HEK293T (cell line): ENCODE measurements around the gene SYNGR1.

Experiments used
- CTCF ChIA-PET: fragments of 350-600 bp; formaldehyde crosslinking; extraction: SDS; loops from one replicate; lab custom pipeline; 2021; ENCODE audit warnings: antibody characterized with exemption, inconsistent platforms; lab: Yijun Ruan, JAX
- POLR2A ChIA-PET: fragments of 350-600 bp; formaldehyde crosslinking; extraction: SDS; loops from one replicate; lab custom pipeline; 2020; ENCODE audit warnings: antibody characterized with exemption, inconsistent platforms; lab: Yijun Ruan, JAX
- DNase-seq: peaks from one replicate; pipeline ENCODE4 v3.0.0; 2012; ENCODE audit warnings: mixed read lengths; ENCODE audit errors: extremely low spot score
- ARNT ChIP-seq: fragments of 450-650 bp; IDR thresholded peaks from 2 replicates; pipeline ENCODE4 v1.6.1; 2017; ENCODE audit warnings: mild to moderate bottlenecking
- BHLHE40 ChIP-seq: fragments of 450-650 bp; IDR thresholded peaks from 2 replicates; pipeline ENCODE4 v1.6.1; 2016; ENCODE audit warnings: mild to moderate bottlenecking, moderate library complexity, borderline replicate concordance
- CTBP1 ChIP-seq: fragments of 450-650 bp; IDR thresholded peaks from 2 replicates; pipeline ENCODE4 v1.6.1; 2016; ENCODE audit warnings: borderline replicate concordance
- ELF4 ChIP-seq: fragments of 450-650 bp; IDR thresholded peaks from 2 replicates; pipeline ENCODE4 v1.6.1; 2017; ENCODE audit warnings: antibody characterized with exemption
- FOXA1 ChIP-seq: fragments of 450-650 bp; IDR thresholded peaks from 2 replicates; pipeline ENCODE4 v1.6.1; 2016; ENCODE audit warnings: mild to moderate bottlenecking
- FOXK2 ChIP-seq: fragments of 450-650 bp; IDR thresholded peaks from 2 replicates; pipeline ENCODE4 v1.6.1; 2016; ENCODE audit warnings: mild to moderate bottlenecking
- FOXM1 ChIP-seq: fragments of 450-650 bp; IDR thresholded peaks from 2 replicates; pipeline ENCODE4 v1.6.1; 2017; ENCODE audit warnings: mild to moderate bottlenecking, borderline replicate concordance
- HDGF ChIP-seq: fragments of 450-650 bp; IDR thresholded peaks from 2 replicates; pipeline ENCODE4 v1.6.1; 2017; ENCODE audit warnings: antibody characterized with exemption, borderline replicate concordance
- L3MBTL2 ChIP-seq: fragments of 450-650 bp; conservative IDR thresholded peaks from 2 replicates; pipeline ENCODE4 v1.6.1; 2016; ENCODE audit warnings: mild to moderate bottlenecking
- LEF1 ChIP-seq: fragments of 450-650 bp; IDR thresholded peaks from 2 replicates; pipeline ENCODE4 v1.6.1; 2017; ENCODE audit warnings: mild to moderate bottlenecking, borderline replicate concordance
- NFRKB ChIP-seq: fragments of 450-650 bp; IDR thresholded peaks from 2 replicates; pipeline ENCODE4 v1.6.1; 2016; ENCODE audit warnings: mild to moderate bottlenecking, moderate library complexity
- PKNOX1 ChIP-seq: fragments of 450-650 bp; IDR thresholded peaks from 2 replicates; pipeline ENCODE4 v1.6.1; 2016
- SP1 ChIP-seq: fragments of 450-650 bp; IDR thresholded peaks from 2 replicates; pipeline ENCODE4 v1.6.1; 2017
- SUZ12 ChIP-seq: fragments of 450-650 bp; IDR thresholded peaks from 2 replicates; pipeline ENCODE4 v1.6.1; 2016; ENCODE audit warnings: mild to moderate bottlenecking
- TARDBP ChIP-seq: fragments of 450-650 bp; IDR thresholded peaks from 2 replicates; pipeline ENCODE4 v1.6.1; 2016
- ZNF384 ChIP-seq: fragments of 450-650 bp; IDR thresholded peaks from 2 replicates; pipeline ENCODE4 v1.6.1; 2016

The SYNGR1 gene

GRCh38 chr22:39362271-39362670, 12.5 kb downstream of the SYNGR1 start:
- ChIA-PET CTCF (no interaction called here), POLR2A (no interaction called here)
- no peak for TF ChIP-seq ARNT
- no peak for TF ChIP-seq SUZ12
- no peak for TF ChIP-seq ELF4
- TF ChIP-seq FOXM1, result no peak
- no peak for TF ChIP-seq BHLHE40
- no peak for TF ChIP-seq FOXK2
- TF ChIP-seq LEF1, result no peak
- no peak for TF ChIP-seq PKNOX1
- no peak for TF ChIP-seq CTBP1
- TF ChIP-seq L3MBTL2, result no peak
- TF ChIP-seq HDGF, result no peak
- TF ChIP-seq NFRKB, result no peak
- TF ChIP-seq ZNF384, result no peak
- no peak for TF ChIP-seq FOXA1
- no peak for TF ChIP-seq TARDBP
- no peak for TF ChIP-seq SP1
- DNase-seq, result no peak

- no peak for DNase-seq
- POLR2A ChIA-PET, result interaction anchor here (1.0 kb wide), 1 partner anchor 43 kb away, joined by 4 read pairs; no protein-coding TSS in a partner anchor
- CTCF ChIA-PET, result no interaction called here
- TF ChIP-seq BHLHE40 (no peak), CTBP1 (no peak), PKNOX1 (no peak), LEF1 (no peak), HDGF (no peak), ELF4 (no peak), FOXA1 (no peak), L3MBTL2 (no peak), FOXM1 (no peak), ARNT (no peak), SUZ12 (no peak), NFRKB (no peak), TARDBP (no peak), FOXK2 (no peak), ZNF384 (no peak), SP1 (no peak)
Measured at GRCh38 chr22:39362932-39363331, 13.1 kb downstream of the SYNGR1 start.

GRCh38 chr22:39363751-39364515, 14.1 kb downstream of the SYNGR1 start:
- POLR2A ChIA-PET, result interaction anchor here (1.0 kb wide), 1 partner anchor 44 kb away, joined by 4 read pairs; no protein-coding TSS in a partner anchor
- TF ChIP-seq NFRKB, result no peak
- no peak for TF ChIP-seq PKNOX1
- TF ChIP-seq L3MBTL2, result no peak
- no peak for TF ChIP-seq CTBP1
- TF ChIP-seq BHLHE40, result no peak
- TF ChIP-seq ARNT, result no peak
- no peak for TF ChIP-seq HDGF
- TF ChIP-seq FOXA1, result no peak
- TF ChIP-seq ZNF384, result no peak
- no peak for TF ChIP-seq ELF4
- TF ChIP-seq SP1, result no peak
- TF ChIP-seq FOXK2, result no peak
- TF ChIP-seq FOXM1, result no peak
- no peak for DNase-seq
- CTCF ChIA-PET, result no interaction called here

- CTCF ChIA-PET, result no interaction called here
- DNase-seq, result no peak
- TF ChIP-seq ELF4, result no peak
- TF ChIP-seq PKNOX1, result no peak
- no peak for TF ChIP-seq SP1
- no peak for TF ChIP-seq CTBP1
- POLR2A ChIA-PET, result interaction anchor here (0.8 to 1.0 kb wide), 2 partner anchors 34 to 46 kb away, joined by 3 read pairs; partner anchors contain the start of gene TAB1
Measured at GRCh38 chr22:39364714-39365491, 15.1 kb downstream of the SYNGR1 start.

- CTCF ChIA-PET, result no interaction called here
- POLR2A ChIA-PET, result interaction anchor here (0.8 to 1.0 kb wide), 2 partner anchors 34 to 47 kb away, joined by 3 read pairs; partner anchors contain the start of gene TAB1
- TF ChIP-seq ELF4 (no peak), LEF1 (no peak), HDGF (no peak), CTBP1 (no peak), ZNF384 (no peak), FOXM1 (no peak), L3MBTL2 (no peak), ARNT (no peak), FOXA1 (no peak), BHLHE40 (no peak)
- DNase-seq, result no peak
Measured at GRCh38 chr22:39365492-39365780, 15.6 kb downstream of the SYNGR1 start.
